CD4-positive, alpha-beta memory T cell (primary cell): Measurements from ENCODE around the gene RBM27. TPM values are rescaled to one million over a fixed set of nuclear protein-coding genes. Genes with fewer than 3 reads are reported as not detected.
"Not testable (repeated sequence)": the region's sequence is repeated elsewhere in the genome, so short reads cannot be mapped to it uniquely, and the experiment has no call there.

ENCODE experiments used
- CTCF ChIA-PET: fragments of 350-600 bp; sonication (Branson Sonifier 250); formaldehyde crosslinking; loops from one replicate; lab custom pipeline; 2021; ENCODE audit warnings: inconsistent platforms; ENCODE audit not compliant: partially characterized antibody; lab: Charles Lee
- POLR2A ChIA-PET: fragments of 350-600 bp; sonication (Branson Sonifier 250); formaldehyde crosslinking; loops from one replicate; lab custom pipeline; 2021; ENCODE audit not compliant: partially characterized antibody; lab: Charles Lee
- DNase-seq, 5 donors: peaks; one replicate each; pipeline versions ENCODE4 v3.0.0 to v3.0.0-alpha.2; 2020 to 2022; ENCODE audit warnings: mixed read lengths in 1 of 5
- H3K27ac ChIP-seq: one replicate; pipeline ENCODE4 v1.7.0; 2013; ENCODE audit warnings: low read depth, low read length
- H3K27me3 ChIP-seq: 2 replicates; pipeline ENCODE4 v1.7.0; 2013; ENCODE audit warnings: mild to moderate bottlenecking, low read length, moderate library complexity; ENCODE audit not compliant: insufficient read depth
- H3K36me3 ChIP-seq: 2 replicates; pipeline ENCODE4 v1.7.0; 2013; ENCODE audit warnings: mild to moderate bottlenecking, low read length, moderate library complexity; ENCODE audit not compliant: insufficient read depth
- H3K4me1 ChIP-seq: 2 replicates; pipeline ENCODE4 v1.7.0; 2013; ENCODE audit warnings: mild to moderate bottlenecking, low read length, moderate library complexity; ENCODE audit not compliant: insufficient read depth
- H3K4me3 ChIP-seq, 2 donors: one replicate each; pipeline ENCODE4 v1.7.0; 2013; ENCODE audit warnings: low read length in 2 of 2, mild to moderate bottlenecking in 1 of 2
- H3K9me3 ChIP-seq, 2 donors: one replicate each; pipeline ENCODE4 v1.7.0; 2013; ENCODE audit warnings: low read length in 2 of 2, control low read depth in 1 of 2; ENCODE audit not compliant: control insufficient read depth in 1 of 2
- H3K27ac Mint-ChIP-seq, 7 donors: one replicate each; pipeline ENCODE4 v1.8.0; 2020 to 2021; ENCODE audit warnings: mixed read lengths in 7 of 7, mild to moderate bottlenecking in 6 of 7, inconsistent platforms in 3 of 7, moderate library complexity in 3 of 7
- H3K27me3 Mint-ChIP-seq, 2 donors: one replicate each; pipeline ENCODE4 v1.8.0; 2020 to 2021; ENCODE audit warnings: mixed read lengths in 2 of 2
- H3K36me3 Mint-ChIP-seq, 2 donors: one replicate each; pipeline ENCODE4 v1.8.0; 2020 to 2021; ENCODE audit warnings: mixed read lengths in 2 of 2, inconsistent platforms in 1 of 2, mild to moderate bottlenecking in 1 of 2
- H3K4me1 Mint-ChIP-seq, 4 donors: one replicate each; pipeline ENCODE4 v1.8.0; 2020 to 2021; ENCODE audit warnings: mixed read lengths in 4 of 4, mild to moderate bottlenecking in 1 of 4
- H3K4me3 Mint-ChIP-seq, 8 donors: one replicate each; pipeline ENCODE4 v1.8.0; 2020 to 2021; ENCODE audit warnings: mixed read lengths in 8 of 8, mild to moderate bottlenecking in 7 of 8, moderate library complexity in 6 of 8, inconsistent platforms in 3 of 8
- H3K9me3 Mint-ChIP-seq, 8 donors: one replicate each; pipeline ENCODE4 v1.8.0; 2020 to 2021; ENCODE audit warnings: mixed read lengths in 8 of 8, mild to moderate bottlenecking in 5 of 8, inconsistent platforms in 3 of 8, moderate library complexity in 1 of 8
- intact Hi-C: fragments of 100-400 bp; cut with micrococcal nuclease; formaldehyde crosslinking; loops from one replicate; pipeline ENCODE4 v1.15.1; 2023
- polyA plus RNA-seq, 2 donors: library from polyadenylated mRNA; unstranded; fragments of 300-500 nt; fragmentation: Illumina TruSeq; gene quantifications; one replicate each; pipeline ENCODE4 v1.2.3, GENCODE V29; 2021
- total RNA-seq, 2 experiments: library from RNA; stranded (reverse); gene quantifications; one replicate each; pipeline ENCODE4 v1.2.3, GENCODE V29; 2021

The RBM27 gene
- total and polyA plus RNA-seq, 4 experiments from 2014 or later = 5.5 to 32.3 (median 15.9) TPM

- CTCF ChIA-PET, H3K27me3 ChIP-seq, H3K4me3 Mint-ChIP-seq, H3K27me3 Mint-ChIP-seq, H3K9me3 Mint-ChIP-seq, H3K9me3 ChIP-seq, intact Hi-C loops, DNase-seq, H3K27ac ChIP-seq, H3K27ac Mint-ChIP-seq, H3K4me1 ChIP-seq, H3K4me3 ChIP-seq: not testable (repeated sequence)
- peaks cover 5 to 12% (median 9%) of the 10 kb centered on the region in 4 donors for H3K4me1 Mint-ChIP-seq
- POLR2A ChIA-PET = interaction anchor here (0.6 kb wide), 1 partner anchor 10 kb away, joined by 3 read pairs; the partner anchor contains the start of gene LARS1
- peaks cover 16% of the 10 kb centered on the region for H3K36me3 ChIP-seq
- peaks cover 34 to 37% of the 10 kb centered on the region in 2 donors for H3K36me3 Mint-ChIP-seq
Measured at GRCh38 chr5:146173049-146173448, 30.4 kb upstream of the RBM27 start.

- Mint-ChIP-seq H3K27ac (peak overlapping the region in 3 of 7 donors; percentile 2 to 61 (median 11)), H3K4me3 (peak overlapping the region in 2 of 8 donors; percentile 0 to 14), H3K9me3 (no peaks in the 10 kb centered on the region), H3K27me3 (no peaks in the 10 kb centered on the region), H3K36me3 (peaks cover 31 to 35% of the 10 kb centered on the region in 2 donors), H3K4me1 (peaks cover 5 to 13% (median 9%) of the 10 kb centered on the region in 4 donors)
- Histone ChIP-seq H3K36me3 (peaks cover 16% of the 10 kb centered on the region), H3K4me3 (no peak overlapping the region), H3K4me1 (peaks cover 6% of the 10 kb centered on the region), H3K27me3 (no peaks in the 10 kb centered on the region), H3K27ac (no peak overlapping the region), H3K9me3 (no peaks in the 10 kb centered on the region)
- CTCF ChIA-PET = interaction anchor here (0.6 kb wide), 1 partner anchor 75 kb away, joined by 3 read pairs; no protein-coding TSS in a partner anchor
- POLR2A ChIA-PET = no interaction called here
- DNase-seq = no peak
- intact Hi-C loops = no loop called here
Measured at GRCh38 chr5:146173597-146173996, 29.8 kb upstream of the RBM27 start.

GRCh38 chr5:146176805-146177204 is 26.6 kb upstream of the RBM27 start:
- Histone ChIP-seq H3K27ac (no peak overlapping the region), H3K27me3 (no peaks in the 10 kb centered on the region), H3K4me3 (no peak overlapping the region), H3K36me3 (peaks cover 4% of the 10 kb centered on the region), H3K4me1 (peaks cover 25% of the 10 kb centered on the region), H3K9me3 (no peaks in the 10 kb centered on the region)
- Mint-ChIP-seq H3K9me3 (no peaks in the 10 kb centered on the region), H3K4me1 (peaks cover 13 to 23% (median 21%) of the 10 kb centered on the region in 4 donors), H3K36me3 (peaks cover 13 to 23% of the 10 kb centered on the region in 2 donors), H3K27ac (no peak overlapping the region), H3K27me3 (no peaks in the 10 kb centered on the region), H3K4me3 (no peak overlapping the region)
- ChIA-PET POLR2A (no interaction called here), CTCF (no interaction called here)
- DNase-seq = no peak
- intact Hi-C loops = loop anchor here (2.0 kb wide), 1 partner anchor 34 kb away; no protein-coding TSS in a partner anchor

GRCh38 chr5:146179696-146180095 is 23.7 kb upstream of the RBM27 start:
- Mint-ChIP-seq H3K27me3 (no peaks in the 10 kb centered on the region), H3K4me3 (peak overlapping the region in 5 of 8 donors; percentile 12 to 33 (median 23)), H3K36me3 (peaks cover 4 to 21% of the 10 kb centered on the region in 2 donors), H3K27ac (peak overlapping the region in 1 of 7 donors; percentile 25), H3K4me1 (peaks cover 15 to 30% (median 24%) of the 10 kb centered on the region in 4 donors), H3K9me3 (no peaks in the 10 kb centered on the region)
- Histone ChIP-seq H3K4me3 (no peak overlapping the region), H3K27me3 (no peaks in the 10 kb centered on the region), H3K27ac (no peak overlapping the region), H3K36me3 (peaks cover 3% of the 10 kb centered on the region), H3K9me3 (no peaks in the 10 kb centered on the region), H3K4me1 (peaks cover 30% of the 10 kb centered on the region)
- intact Hi-C loops = loop anchor here (5.0 kb wide), 1 partner anchor 1987 kb away; no protein-coding TSS in a partner anchor
- DNase-seq = no peak
- ChIA-PET CTCF (no interaction called here), POLR2A (interaction anchor here (0.6 to 3.0 kb wide), 2 partner anchors 21 to 23 kb away, joined by 3 to 13 read pairs; partner anchors contain the start of gene RBM27)

- peaks cover 0 to 11% of the 10 kb centered on the region in 2 donors for H3K36me3 Mint-ChIP-seq
- POLR2A ChIA-PET = interaction anchor here (1.4 to 2.6 kb wide), 2 partner anchors 19 to 263 kb away, joined by 5 to 48 read pairs; partner anchors contain the start of genes RBM27 and TCERG1
- Histone ChIP-seq H3K4me1 (peaks cover 30% of the 10 kb centered on the region), H3K27ac (peak overlapping the region; percentile 55), H3K4me3 (peak overlapping the region; percentile 59 to 69)
- not testable (repeated sequence) for H3K27me3 ChIP-seq, H3K9me3 ChIP-seq, H3K27me3 Mint-ChIP-seq, H3K9me3 Mint-ChIP-seq, H3K36me3 ChIP-seq
- peak overlapping the region in 5 of 7 donors; percentile 94 to 99 (median 98) for H3K27ac Mint-ChIP-seq
- peaks cover 14 to 30% (median 22%) of the 10 kb centered on the region in 4 donors for H3K4me1 Mint-ChIP-seq
- intact Hi-C loops = loop anchor here (5.0 kb wide), 1 partner anchor 1991 kb away; no protein-coding TSS in a partner anchor
- CTCF ChIA-PET = interaction anchor here (1.2 to 1.9 kb wide), 3 partner anchors 17 to 263 kb away, joined by 4 to 5 read pairs (median 5); partner anchors contain the start of gene RBM27
- peak overlapping the region; percentile 91 to 99 (median 96) for H3K4me3 Mint-ChIP-seq
- peak in 1 of 5 donors; percentile 51 for DNase-seq
Measured at GRCh38 chr5:146183403-146183802, 20.0 kb upstream of the RBM27 start.

- H3K27me3 ChIP-seq = no peaks in the 10 kb centered on the region
- H3K27ac Mint-ChIP-seq = peak overlapping the region in 4 of 7 donors; percentile 5 to 65 (median 29)
- no peak overlapping the region for H3K27ac ChIP-seq
- DNase-seq = no peak
- H3K4me3 Mint-ChIP-seq = peak overlapping the region in 5 of 8 donors; percentile 6 to 44 (median 26)
- ChIA-PET POLR2A (interaction anchor here (1.3 kb wide), 1 partner anchor 18 kb away, joined by 6 read pairs; the partner anchor contains the start of gene RBM27), CTCF (interaction anchor here (1.9 kb wide), 1 partner anchor 16 kb away, joined by 5 read pairs; no protein-coding TSS in a partner anchor)
- H3K36me3 ChIP-seq = no peaks in the 10 kb centered on the region
- H3K4me3 ChIP-seq = no peak overlapping the region
- H3K4me1 ChIP-seq = peaks cover 25% of the 10 kb centered on the region
- intact Hi-C loops = no loop called here
- peaks cover 0 to 9% of the 10 kb centered on the region in 2 donors for H3K36me3 Mint-ChIP-seq
- H3K9me3 Mint-ChIP-seq = peaks cover 0 to 2% (median 0%) of the 10 kb centered on the region in 8 donors
- peaks cover 8 to 23% (median 17%) of the 10 kb centered on the region in 4 donors for H3K4me1 Mint-ChIP-seq
- no peaks in the 10 kb centered on the region for H3K9me3 ChIP-seq
- H3K27me3 Mint-ChIP-seq = peaks cover 0 to 1% of the 10 kb centered on the region in 2 donors
Measured at GRCh38 chr5:146185161-146185560, 18.2 kb upstream of the RBM27 start.

- H3K4me3 ChIP-seq = no peak overlapping the region
- DNase-seq = no peak
- intact Hi-C loops = no loop called here
- no peaks in the 10 kb centered on the region for H3K36me3 ChIP-seq
- no peak overlapping the region for H3K4me3 Mint-ChIP-seq
- H3K4me1 ChIP-seq = peaks cover 2% of the 10 kb centered on the region
- ChIA-PET CTCF (no interaction called here), POLR2A (no interaction called here)
- H3K36me3 Mint-ChIP-seq = no peaks in the 10 kb centered on the region
- H3K9me3 Mint-ChIP-seq = peaks cover 0 to 2% (median 0%) of the 10 kb centered on the region in 8 donors
- H3K9me3 ChIP-seq = no peaks in the 10 kb centered on the region
- peaks cover 4 to 5% of the 10 kb centered on the region in 2 donors for H3K27me3 Mint-ChIP-seq
- no peaks in the 10 kb centered on the region for H3K27me3 ChIP-seq
- peaks cover 0 to 1% (median 0%) of the 10 kb centered on the region in 4 donors for H3K4me1 Mint-ChIP-seq
- no peak overlapping the region for H3K27ac ChIP-seq
- no peak overlapping the region for H3K27ac Mint-ChIP-seq
Measured at GRCh38 chr5:146188358-146188757, 15.0 kb upstream of the RBM27 start.
